ENCODE data around the gene ACSS1.
A peak's percentile ranks its signal among the peaks of the same experiment; 100 is the strongest.

ACSS1 gene

GRCh38 chr20:25046181-25046641 is 11.7 kb downstream of the ACSS1 start:
- DNase-seq = no peak

GRCh38 chr20:25045343-25045712 is 12.6 kb downstream of the ACSS1 start:
- DNase-seq = no peak

GRCh38 chr20:25044660-25045342 is 13.1 kb downstream of the ACSS1 start:
- no peak for DNase-seq

GRCh38 chr20:25044261-25044560 is 13.7 kb downstream of the ACSS1 start:
- DNase-seq = no peak

GRCh38 chr20:25043499-25044260 is 14.3 kb downstream of the ACSS1 start:
- DNase-seq = no peak

- peak; percentile 71 for DNase-seq
Observed at GRCh38 chr20:25042531-25043498, 15.1 kb downstream of the ACSS1 start.

GRCh38 chr20:25041813-25042530 is 16.0 kb downstream of the ACSS1 start:
- DNase-seq = no peak

GRCh38 chr20:25040438-25040831 is 17.5 kb downstream of the ACSS1 start:
- DNase-seq = no peak

- DNase-seq = no peak
Observed at GRCh38 chr20:25039697-25040437, 18.1 kb downstream of the ACSS1 start.

DNA sequence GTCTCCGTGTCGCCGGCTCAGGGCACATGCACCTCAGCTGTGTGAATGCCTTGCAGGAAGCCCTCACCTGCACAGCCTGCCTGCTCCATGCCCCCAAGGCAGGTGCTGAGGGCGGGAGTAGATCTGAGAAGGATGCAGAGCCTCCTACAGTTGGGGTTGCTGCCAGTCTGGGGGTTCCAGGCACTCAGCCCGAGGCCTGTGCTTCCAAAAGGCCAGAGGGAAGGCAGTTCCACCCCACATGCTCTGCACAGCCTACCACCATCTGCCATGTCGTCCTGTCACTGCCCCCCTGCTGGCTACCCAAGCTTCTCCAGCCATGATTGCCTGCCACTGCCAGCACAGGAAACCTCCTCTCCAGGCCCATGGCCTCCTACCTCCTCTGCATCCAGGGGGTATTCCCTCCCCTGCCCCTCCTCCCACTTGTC is 19.3 kb downstream of the ACSS1 start:
- no peak for DNase-seq

GRCh38 chr20:25038103-25038410 is 19.9 kb downstream of the ACSS1 start:
- DNase-seq = no peak

- no peak for DNase-seq
Observed at GRCh38 chr20:25037288-25038102, 20.4 kb downstream of the ACSS1 start.

GRCh38 chr20:25036331-25036936 is 21.5 kb downstream of the ACSS1 start:
- DNase-seq = no peak

- DNase-seq = peak; percentile 47
Observed at GRCh38 chr20:25035921-25036320, 22.0 kb downstream of the ACSS1 start.

DNA sequence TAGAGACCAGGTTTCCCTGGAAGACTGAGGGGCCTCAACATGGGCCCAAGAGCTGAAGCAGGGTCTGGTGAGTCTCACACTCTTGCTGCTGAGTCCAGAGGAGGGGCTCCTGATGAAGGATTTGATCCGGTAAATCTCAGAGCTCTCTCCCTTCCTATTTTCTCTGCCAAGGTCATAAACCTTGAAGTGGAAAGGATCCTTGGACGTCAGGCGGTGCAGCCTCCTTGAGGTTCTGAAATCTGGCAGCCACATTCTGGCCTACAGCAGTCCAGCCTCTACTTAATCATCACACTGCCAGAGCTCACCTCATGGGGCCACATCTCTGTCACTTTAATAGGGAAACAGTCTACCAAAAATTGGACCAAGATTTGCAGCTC is 24.0 kb downstream of the ACSS1 start:
- DNase-seq = no peak

DNA sequence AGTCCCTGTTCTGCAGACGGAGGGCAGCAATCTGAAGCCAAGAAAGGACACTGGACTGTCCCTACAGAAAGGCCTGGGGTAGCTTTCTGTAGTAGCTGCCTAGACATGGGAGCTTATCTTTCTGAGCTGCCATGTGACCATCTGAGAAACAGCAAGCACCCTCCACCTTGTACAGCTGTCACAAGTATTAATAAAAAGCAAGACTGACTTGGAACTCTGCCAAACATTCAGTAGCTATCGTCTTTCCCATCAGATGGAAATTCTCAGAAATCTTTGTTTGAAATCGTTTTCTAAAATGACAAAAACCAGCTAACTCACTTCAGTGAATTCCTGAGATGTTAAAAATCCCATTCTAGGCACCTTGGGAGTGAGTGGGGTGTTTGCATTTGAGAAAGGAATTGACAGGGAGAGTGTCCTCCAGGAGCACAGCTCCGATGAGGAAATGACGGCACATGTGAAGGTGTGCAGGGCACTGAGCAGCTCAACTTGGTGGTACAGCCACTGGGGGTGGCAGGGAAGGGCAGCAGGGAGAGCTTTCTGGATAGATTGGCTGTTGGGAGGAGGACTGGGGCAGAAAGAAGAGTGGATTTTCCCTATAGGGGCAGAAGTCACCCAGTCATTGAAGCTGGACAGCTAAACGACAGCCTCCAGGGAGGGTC is 24.5 kb downstream of the ACSS1 start:
- no peak for DNase-seq

DNA sequence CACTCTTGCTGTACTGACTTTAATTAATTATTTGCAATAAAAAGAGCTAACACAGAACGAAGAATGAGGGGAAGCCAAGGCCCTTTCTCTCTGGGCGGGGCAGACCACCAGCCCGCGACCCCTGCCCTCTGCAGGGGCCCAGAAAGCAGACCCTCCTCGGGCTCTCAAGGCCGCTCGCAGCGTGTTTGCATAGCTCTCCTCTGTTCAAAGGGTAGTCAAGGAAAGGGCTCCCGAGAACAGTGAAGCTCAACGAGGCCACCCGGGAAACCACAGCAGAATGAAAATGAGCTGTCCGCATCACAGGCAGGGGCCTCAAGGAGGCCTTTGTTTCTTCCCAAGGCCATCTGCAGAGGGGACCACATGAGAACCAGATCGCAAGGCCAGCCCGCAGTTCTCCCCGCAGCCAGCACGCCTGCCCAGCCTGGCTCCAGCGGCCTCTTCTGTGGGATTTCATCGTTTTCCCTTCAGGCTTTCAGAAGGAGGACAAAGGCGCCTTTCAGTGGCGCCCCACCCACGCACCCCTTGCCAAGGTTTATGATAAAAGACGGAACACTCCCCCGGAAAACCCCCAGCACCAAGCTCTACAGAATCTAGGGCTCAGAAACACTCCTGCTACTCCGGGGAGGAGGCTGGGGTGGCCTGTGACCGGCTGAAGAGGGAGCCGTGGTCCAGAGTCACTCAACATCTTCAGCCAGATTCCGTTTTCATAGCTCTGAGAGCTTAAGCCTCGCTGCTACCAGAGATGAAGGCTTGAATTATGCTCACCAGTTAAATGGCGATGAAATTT is 25.3 kb downstream of the ACSS1 start:
- DNase-seq = no peak

DNA sequence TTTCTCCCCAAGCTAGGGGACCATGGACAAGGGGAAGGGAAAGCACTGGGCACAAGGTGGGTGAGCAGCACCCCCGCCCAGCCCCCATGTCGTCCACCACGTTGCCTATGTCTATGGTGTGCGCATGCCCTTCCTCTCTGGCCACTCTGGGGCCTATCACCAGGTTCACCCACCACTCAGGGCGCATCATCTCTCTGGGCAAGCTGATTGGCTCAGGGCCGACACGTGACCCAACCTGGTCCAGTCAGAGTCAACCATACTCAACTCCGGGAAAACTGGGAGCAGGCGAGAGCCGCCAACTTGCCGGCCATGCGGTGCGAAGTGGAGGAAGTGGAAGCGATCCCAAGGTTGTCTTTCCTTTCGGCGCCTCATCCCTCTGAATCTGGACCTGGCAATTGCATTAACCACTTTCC is 25.9 kb downstream of the ACSS1 start:
- DNase-seq = no peak

- DNase-seq = no peak
Observed at GRCh38 chr20:25031241-25031640, 26.7 kb downstream of the ACSS1 start.

Data from CD4-positive, alpha-beta T cell treated with Interleukin-17A for 4 hours (primary cell).